SK-N-SH treated with all-trans-retinoic acid at 6 μM for 48 hours (cell line): Measurements from ENCODE around the gene MDFIC2.

Experiments used
- ARNTL ChIP-seq: fragments of 450-650 bp; formaldehyde crosslinking; IDR thresholded peaks from 2 replicates; pipeline ENCODE4 v1.5.0; 2020; ENCODE audit warnings: low read depth, mild to moderate bottlenecking, moderate library complexity, borderline replicate concordance
- CSRNP3 ChIP-seq: fragments of 250-450 bp; sonication (Bioruptor Pico); IDR thresholded peaks from 2 replicates; pipeline ENCODE4 v1.5.1; 2021; ENCODE audit warnings: mild to moderate bottlenecking, moderate library complexity
- ESRRG ChIP-seq: fragments of 250-450 bp; sonication (Bioruptor Pico); IDR thresholded peaks from 2 replicates; pipeline ENCODE4 v1.6.1; 2021; ENCODE audit warnings: mild to moderate bottlenecking
- ISL1 ChIP-seq: fragments of 250-450 bp; sonication (Bioruptor Pico); IDR thresholded peaks from 2 replicates; pipeline ENCODE4 v2.1.2; 2022; ENCODE audit warnings: mild to moderate bottlenecking, moderate library complexity
- PATZ1 ChIP-seq: fragments of 250-450 bp; sonication (Bioruptor Pico); IDR thresholded peaks from 2 replicates; pipeline ENCODE4 v1.8.0; 2020; ENCODE audit warnings: mild to moderate bottlenecking, moderate library complexity, borderline replicate concordance
- SNAI2 ChIP-seq: fragments of 250-450 bp; sonication (Bioruptor Pico); IDR thresholded peaks from 2 replicates; pipeline ENCODE4 v1.5.0; 2020; ENCODE audit warnings: mild to moderate bottlenecking, moderate library complexity
- TCF4 ChIP-seq: fragments of 250-450 bp; sonication (Bioruptor Pico); IDR thresholded peaks from 2 replicates; pipeline ENCODE4 v1.8.0; 2021; ENCODE audit warnings: mild to moderate bottlenecking, moderate library complexity, borderline replicate concordance
- ZFP3 ChIP-seq: fragments of 250-450 bp; sonication (Bioruptor Pico); IDR thresholded peaks from 2 replicates; pipeline ENCODE4 v1.5.0; 2020; ENCODE audit warnings: mild to moderate bottlenecking, moderate library complexity
- ZFP30 ChIP-seq: fragments of 450-650 bp; formaldehyde crosslinking; IDR thresholded peaks from 2 replicates; pipeline ENCODE4 v1.5.0; 2022; ENCODE audit warnings: mild to moderate bottlenecking, moderate library complexity
- ZNF8 ChIP-seq: fragments of 450-650 bp; formaldehyde crosslinking; IDR thresholded peaks from 2 replicates; pipeline ENCODE4 v1.5.0; 2020; ENCODE audit warnings: mild to moderate bottlenecking, moderate library complexity
- TF ChIP-seq, protein P1 (sequence below): fragments of 250-450 bp; sonication (Bioruptor Pico); IDR thresholded peaks from 2 replicates; pipeline ENCODE4 v1.5.1; 2020; ENCODE audit warnings: low read depth, mild to moderate bottlenecking, moderate library complexity

DNA sequence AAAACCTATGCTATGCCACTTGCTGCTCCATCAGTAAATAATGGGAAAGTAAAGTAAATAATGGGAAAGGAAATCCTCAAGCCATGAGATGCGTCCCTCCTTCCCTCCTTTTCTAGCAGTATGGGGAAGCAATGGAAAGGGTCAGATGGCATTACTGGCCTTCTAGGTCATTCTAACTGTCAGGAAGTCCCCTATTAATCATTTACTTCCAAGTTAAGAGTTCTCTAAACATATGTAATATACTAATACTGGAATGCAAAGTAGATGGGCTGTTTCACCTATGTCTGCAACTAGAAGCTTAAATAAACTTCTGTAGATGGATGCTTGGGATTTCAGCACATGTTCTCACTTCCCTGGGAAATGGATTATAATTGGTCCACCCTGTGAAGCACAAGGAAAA is 55.9 kb downstream of the MDFIC2 start:
- no peak for TF ChIP-seq ESRRG
- TF ChIP-seq ZNF8 (CRISPR knock-in tag), result no peak
- no peak for TF ChIP-seq ZFP3
- TF ChIP-seq ARNTL, result no peak
- no peak for TF ChIP-seq ZFP30 (CRISPR knock-in tag)
- TF ChIP-seq PATZ1 (CRISPR knock-in tag), result no peak
- TF ChIP-seq SNAI2 (CRISPR knock-in tag), result no peak
- TF ChIP-seq, protein P1, sequence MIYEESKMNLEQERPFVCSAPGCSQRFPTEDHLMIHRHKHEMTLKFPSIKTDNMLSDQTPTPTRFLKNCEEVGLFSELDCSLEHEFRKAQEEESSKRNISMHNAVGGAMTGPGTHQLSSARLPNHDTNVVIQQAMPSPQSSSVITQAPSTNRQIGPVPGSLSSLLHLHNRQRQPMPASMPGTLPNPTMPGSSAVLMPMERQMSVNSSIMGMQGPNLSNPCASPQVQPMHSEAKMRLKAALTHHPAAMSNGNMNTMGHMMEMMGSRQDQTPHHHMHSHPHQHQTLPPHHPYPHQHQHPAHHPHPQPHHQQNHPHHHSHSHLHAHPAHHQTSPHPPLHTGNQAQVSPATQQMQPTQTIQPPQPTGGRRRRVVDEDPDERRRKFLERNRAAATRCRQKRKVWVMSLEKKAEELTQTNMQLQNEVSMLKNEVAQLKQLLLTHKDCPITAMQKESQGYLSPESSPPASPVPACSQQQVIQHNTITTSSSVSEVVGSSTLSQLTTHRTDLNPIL (CRISPR knock-in tag), result no peak
- TF ChIP-seq CSRNP3 (CRISPR knock-in tag), result no peak
- TF ChIP-seq ISL1, result no peak
- no peak for TF ChIP-seq TCF4
